ENCODE data around the gene PKIB.
"Not testable (repeated sequence)": the region's sequence is repeated elsewhere in the genome, so short reads cannot be mapped to it uniquely, and the experiment has no call there.

The PKIB gene, protein sequence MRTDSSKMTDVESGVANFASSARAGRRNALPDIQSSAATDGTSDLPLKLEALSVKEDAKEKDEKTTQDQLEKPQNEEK

DNA sequence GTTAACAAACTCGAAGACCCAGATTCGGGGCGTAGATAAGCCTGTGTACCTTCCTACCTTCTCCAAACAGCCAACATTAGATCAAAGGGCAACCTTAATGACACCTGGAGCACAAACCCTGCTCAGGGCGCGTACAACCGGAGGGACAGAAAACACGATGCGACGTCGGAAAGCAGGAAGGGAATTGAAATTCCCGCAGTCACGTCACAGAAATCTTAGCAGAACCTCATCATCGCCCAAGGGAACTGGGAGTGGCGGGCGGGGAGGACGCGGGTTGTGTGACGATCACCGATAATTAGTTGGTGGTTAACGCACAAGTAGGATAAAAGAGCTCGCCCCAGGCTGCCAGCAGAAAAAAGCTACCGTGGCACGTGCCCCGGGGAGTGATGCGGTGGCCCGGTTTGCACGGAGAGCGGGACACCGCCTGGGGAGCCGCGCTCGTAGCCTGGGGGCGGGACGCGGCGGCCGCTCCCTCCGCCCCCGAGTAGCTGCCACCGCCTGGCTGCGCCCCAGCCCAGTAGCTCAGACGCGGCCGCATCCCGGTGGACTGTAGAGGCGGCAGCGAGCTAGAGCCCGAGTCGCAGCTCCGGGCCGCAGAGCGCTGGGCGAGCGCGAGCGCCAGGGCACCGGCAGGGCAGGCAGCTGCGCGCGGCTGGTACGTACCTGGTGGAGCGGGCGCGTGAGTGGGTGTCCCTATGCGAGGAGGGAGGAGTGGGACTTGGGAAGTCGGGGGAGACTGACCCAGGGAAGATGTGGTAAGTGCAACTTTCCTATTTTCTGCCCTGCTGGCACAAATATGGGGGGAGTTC is at the start of gene PKIB:
TSS of gene PKIB (plus strand) at position 525 of the 809 bp plus-strand sequence. CDS start 107,390 bp downstream, outside the sequence.
- DNase-seq (ENCODE audit: low read depth): peak; percentile 62

DNA sequence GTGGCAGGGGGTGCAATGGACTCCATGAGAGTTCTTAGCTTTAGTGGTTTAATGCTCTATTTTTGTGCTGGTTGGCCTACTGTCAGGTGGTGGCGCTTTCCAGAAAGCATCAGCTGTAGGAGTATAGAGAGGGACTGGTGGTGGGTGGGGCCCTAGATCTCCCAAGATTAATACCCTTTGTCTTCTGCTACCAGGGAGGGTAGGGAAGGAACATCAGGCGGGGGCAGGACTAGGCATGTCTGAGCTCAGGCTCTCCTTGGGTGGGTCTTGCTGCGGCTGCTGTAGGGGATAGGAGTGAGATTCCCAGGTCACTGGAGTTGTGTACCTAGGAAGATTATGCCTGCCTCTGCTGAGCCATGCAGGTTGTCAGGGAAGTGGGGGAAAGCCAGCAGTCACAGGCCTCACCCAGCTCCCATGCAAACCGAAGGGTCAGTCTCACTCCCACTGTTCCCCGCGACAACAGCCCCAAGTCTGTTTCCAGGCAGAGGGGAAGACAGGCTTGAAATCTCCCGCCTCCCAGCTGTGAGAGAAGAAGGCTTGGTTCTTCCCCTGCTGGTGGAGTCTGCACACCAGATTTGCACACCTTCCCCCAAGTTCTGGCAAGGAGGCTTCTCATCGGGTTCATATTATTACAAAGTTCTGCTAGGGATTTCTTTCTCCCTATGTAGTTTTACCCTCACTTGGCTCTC is 46.7 kb upstream of the PKIB start:
- DNase-seq (ENCODE audit: low read depth): no peak

DNA sequence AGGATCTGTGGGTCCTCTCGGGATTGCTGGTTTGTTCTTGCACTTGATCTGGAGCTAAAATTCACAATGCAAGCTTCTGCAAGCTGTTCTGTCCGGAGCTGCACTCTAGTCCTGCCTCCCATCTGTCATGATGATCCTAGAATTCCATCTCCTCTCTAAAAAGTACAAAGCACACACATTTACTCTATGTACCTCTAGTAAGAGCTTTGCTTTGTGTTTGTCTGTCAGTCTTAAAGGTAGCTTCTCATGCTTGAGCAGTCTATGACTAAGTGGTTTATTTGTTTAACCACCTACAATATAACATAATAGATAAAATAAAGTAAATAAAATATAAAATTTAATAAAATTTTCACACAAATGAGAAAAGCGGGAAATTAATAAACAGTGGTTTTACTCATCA is 46.0 kb upstream of the PKIB start:
- DNase-seq (ENCODE audit: low read depth): no peak

DNA sequence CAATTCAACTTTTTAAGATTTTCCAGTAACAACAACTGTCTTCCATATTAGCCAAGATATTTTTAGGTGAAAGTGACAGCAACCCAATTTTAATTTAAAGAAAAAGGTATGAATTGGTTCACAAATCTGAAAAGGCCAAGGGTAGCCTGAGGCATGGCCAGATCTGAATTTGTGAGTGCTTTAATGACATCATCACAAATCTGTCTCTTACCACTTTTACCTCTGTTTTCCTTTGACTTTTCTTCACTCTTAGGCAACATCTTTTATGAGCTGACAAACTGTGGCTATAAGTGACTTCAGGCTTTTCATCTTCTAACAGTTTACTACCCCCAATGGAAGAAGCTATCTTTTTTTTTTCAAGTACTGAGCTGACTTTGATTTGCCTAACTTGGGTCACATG is 44.5 kb upstream of the PKIB start:
- DNase-seq (ENCODE audit: low read depth): no peak

DNA sequence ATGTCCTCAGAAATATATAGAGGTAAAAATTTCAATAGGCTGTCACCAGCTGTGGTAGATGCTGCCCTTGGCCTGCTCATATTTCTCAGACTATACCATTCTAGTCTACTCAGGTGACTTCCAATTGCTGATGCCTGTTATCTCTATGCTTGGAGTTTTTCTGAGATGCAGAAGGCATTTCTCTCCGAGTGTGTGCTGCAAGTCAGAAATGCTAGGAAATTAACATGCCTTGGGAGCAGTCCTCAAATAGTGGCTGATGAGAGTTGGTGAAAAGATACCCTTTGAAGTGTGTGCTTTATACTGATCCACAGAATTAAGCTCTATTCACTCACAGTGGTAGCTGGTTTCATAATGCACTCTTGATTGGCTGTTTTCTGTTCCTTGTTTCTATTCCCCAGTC is 43.2 kb upstream of the PKIB start:
- DNase-seq (ENCODE audit: low read depth): no peak

DNA sequence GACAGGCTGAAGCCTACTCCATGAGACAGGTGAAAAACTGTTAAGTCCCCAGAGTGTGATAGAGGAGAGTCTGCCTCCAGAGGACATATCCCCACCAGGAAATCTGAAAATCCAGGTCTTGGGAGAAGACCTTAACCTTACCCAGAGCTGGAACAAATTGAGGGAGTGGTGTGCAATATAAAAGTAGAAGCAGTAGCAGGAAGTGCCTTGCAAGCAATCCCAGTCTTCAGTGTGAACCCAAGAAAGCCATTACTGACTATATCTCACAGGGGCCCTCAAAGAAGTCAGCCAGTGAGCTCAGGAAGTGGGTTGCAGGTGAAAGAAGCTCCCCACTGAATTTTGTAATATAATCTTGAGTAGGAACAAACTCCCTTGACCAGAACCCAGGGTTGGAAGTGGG is 41.9 kb upstream of the PKIB start:
- DNase-seq (ENCODE audit: low read depth): no peak

DNA sequence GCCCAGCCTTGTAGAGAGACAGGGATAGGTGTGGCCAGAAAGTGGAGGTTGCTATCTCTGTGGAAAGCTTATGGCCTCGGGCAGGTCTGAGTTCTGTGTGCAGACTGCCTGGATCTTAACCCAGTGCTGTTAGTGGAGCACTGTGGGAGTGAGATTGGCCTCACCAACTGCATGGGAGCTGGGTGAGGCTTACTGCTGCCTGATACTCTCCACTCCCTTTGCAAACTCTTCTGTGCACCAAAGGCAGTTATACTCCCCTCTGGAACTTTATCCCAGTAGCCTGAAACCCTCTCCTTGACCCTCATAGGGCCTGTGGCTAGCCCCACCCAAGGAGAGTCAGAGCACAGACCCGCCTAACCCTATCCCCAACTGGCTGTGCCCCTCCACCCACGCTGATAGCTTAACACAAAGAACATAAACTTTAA is 41.4 kb upstream of the PKIB start:
- DNase-seq (ENCODE audit: low read depth): no peak

DNA sequence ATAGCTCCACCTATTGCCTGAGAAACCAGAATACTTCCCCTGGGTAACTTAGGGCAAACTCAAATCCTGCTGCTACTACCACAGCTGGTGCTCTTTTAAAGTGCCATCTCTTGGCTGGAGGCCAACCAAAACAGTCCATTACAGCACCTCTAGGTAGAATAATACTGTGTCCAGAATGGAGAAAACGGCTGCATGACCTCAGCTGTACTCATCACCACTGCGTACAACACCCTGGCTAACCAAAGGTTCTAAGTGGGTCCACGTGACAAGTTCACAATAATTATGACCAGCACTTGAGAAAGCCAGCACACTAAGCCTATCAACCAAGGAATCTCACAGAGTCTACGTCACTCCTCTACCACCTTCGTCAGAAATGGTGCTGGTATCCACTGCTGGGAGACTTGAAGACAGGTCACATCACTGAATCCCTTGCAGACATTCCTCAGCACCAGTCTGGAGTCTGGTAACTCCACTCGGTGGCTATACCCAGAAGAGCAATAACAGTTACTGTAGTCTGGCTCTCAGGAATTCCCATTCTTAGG is 40.9 kb upstream of the PKIB start:
- DNase-seq (ENCODE audit: low read depth): no peak

DNA sequence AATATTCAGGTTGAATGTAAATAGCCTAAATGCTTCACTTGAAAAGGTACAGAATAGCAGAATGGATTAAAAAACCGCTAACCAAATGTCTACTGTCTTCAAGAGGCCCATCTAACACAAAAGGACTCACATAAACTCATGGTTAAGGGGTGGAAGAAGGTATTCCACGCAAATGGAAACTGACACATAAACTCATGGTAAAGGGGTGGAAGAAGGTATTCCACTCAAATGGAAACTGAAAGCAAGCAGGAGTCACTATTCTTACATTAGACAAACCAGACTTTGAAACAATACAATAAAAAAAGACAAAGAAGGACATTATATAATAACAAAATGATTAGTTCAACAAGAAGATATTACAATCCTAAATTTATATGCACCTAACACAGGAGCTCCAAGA is 38.3 kb upstream of the PKIB start:
- DNase-seq (ENCODE audit: low read depth): no peak

DNA sequence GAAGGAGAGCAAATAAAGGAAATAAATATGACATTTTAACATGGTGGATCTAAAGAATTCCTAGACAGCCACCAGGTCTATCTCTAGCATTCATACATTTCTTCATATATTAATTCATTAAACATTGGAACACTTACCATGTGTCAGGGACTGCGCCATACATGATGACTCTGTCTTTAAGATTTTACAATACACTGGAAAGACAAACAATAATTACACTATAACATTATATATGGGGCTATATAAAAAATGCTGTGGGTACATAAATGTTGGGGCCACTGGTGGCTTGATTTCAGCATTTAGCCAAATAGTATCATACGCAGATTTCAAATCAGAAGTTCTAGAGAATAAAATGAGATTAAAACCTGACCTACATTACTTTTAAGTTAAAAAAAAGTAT is 33.3 kb upstream of the PKIB start:
- DNase-seq (ENCODE audit: low read depth): no peak

DNA sequence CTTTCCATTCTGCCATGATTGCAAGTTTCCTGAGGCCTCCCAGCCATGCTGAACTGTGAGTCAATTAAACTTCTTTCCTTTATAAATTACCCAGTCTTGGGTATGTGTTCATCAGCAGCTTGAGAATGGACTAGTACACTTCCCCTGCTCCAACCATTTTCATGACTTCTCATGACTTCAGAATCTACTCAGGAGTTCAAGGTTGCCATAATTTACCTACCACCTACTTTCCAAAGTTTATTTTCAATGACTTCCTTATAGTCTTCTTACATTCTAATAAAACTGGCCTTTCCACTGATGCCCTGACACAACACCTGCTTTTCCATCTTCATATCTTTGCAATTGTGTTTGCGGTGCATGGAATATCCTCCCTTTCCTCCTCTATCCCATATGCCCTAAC is 31.2 kb upstream of the PKIB start:
- no peak for DNase-seq (ENCODE audit: low read depth)

DNA sequence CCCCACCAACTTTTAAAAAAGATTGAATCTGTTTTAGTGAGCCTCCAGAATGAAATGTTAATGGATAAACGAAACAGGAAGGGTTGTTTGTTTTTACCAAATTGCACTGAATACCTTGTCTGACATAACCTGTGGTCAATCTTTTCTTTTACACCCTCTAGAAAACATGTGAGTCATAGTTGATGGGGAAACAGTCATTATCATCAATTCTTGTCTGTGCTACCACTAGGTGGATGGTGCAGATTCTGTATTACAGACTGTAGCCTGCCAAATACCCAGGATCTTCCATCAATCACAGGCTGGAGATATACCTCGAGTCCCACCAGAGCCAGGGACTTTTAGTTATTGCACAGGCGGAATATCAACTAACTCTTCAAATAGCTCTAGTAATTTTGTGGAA is 29.5 kb upstream of the PKIB start:
- DNase-seq (ENCODE audit: low read depth): peak; percentile 9

DNA sequence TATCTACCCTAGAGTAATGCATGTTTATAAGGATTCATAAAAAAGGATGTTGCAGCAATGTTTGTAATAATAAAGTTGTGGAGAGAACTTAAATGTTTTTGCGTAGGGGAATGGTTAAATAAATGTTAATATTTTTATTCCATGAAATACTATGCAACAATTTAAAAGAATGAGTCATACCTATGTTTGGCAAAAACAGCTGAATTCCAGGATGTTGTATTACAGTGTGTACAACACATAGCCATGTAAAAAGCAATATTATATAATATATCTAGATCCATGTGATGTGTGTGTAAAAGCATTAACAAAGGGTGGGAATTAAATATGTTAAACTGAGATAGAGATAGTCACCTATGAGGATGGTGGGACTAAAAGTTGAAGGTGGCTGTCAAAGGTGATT is 21.1 kb upstream of the PKIB start:
- peak; percentile 9 for DNase-seq (ENCODE audit: low read depth)

DNA sequence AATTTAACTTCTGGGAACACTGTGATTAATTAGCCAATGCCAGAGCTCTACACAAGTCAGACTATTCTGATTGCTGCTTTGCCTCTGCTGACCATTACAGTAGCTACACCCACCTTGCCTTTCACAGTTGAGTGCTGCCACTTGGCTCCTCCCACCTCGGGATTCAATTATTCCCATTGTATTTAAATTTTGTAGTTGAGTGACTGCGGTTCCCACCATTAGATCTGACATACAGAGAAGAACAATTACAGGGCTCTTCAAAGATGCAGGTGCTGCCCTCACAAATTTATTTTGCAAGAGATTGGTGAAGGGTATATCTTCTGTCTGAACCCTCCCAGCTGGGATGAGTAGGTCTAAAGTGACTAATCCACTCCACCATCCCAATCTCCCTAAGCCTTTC is 11.9 kb upstream of the PKIB start:
- not testable (repeated sequence) for DNase-seq (ENCODE audit: low read depth)

DNA sequence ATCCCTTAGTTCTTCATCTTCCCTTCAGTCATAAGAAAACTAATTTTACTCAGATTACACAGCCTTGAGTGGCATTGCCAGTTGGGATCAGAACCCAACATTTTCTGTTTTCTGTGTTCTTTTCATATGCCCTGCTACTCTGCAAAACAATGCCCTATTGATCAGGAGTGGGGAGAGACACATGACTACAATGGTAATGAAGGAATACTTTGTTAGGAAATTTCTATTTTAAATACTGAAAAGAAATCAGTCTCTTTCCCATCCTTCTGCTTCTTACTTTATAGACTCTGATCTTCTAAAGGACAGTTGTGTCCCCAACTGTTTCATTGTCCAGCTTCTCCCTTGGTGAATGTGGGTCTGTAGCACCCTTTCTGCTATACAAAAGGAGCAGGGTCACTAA is 5.5 kb upstream of the PKIB start:
- DNase-seq (ENCODE audit: low read depth): no peak

DNA sequence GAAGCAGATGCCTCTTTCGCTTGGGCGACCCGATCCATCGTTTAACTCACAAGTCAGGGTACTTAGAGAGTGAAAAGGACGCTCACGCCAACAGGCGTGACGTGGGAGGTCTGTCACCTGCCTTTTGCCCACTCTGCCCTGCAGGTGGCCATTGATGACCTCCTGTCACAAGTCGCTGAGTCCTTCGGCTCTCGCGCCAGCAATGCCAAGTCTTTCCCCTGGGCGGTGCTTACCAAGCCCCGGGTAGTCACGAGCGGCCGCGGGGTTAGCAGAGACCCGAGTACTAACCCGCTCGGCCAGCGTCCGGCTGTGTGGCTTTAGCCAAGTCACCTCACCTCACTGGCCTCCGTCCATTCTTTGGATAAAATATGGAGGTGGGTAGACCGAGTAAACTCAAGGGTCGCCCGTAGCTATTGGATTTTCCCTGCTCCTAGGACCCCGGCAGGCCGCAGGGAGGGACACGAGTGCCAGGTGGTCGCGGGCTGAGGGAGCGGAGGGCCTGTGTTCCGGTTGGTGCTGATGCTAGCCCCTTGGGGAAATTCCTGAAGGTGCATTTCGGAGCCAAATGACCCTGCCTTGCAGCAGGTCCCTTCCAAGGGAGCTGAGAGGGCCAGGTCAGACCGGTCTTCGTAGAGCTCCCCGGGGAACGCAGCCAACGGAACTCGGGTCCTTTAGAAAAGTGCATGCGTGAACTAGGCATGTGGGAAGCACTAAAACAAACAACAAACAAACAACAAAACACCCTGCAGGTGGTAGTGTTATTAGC is 668 bp downstream of the PKIB start:
- DNase-seq (ENCODE audit: low read depth): peak; percentile 3

DNA sequence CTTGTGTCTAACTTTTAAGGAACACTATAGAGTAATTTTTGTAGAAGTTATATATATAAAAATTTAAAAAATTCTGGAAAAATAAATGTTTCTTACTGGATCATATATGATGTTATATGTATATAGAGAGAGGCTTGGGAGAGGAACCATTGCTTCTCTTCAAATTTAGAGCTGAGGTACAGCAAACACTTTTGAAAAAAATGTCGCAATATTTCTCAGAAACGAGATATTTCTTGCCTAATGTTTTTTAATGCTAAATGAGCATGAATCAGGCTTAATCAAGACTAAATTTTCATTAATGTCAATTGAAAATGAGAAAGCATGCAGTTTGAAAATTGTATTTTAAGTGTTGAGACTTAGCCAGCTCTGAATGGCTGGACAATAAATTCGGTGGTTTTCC is 2.6 kb downstream of the PKIB start:
- DNase-seq (ENCODE audit: low read depth): no peak

DNA sequence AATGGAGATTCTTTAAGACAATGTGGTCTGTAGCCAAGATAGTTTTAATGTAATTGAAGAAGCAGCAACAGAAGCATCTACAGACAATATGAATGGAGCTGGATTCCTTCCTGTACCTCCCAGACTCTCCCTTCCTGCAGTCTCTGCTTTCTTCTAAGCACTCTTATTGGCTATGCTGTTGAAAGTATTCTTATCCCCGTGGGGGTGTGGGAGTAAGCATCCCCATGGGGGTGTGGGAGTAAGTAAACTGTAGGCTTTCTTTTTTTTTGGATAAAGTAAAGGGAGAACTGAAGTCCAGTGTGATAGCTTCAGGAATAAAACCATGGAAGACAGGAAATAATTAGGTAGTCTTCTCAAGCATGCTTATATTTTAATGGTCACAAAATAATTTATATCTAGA is 4.1 kb downstream of the PKIB start:
- no peak for DNase-seq (ENCODE audit: low read depth)

DNA sequence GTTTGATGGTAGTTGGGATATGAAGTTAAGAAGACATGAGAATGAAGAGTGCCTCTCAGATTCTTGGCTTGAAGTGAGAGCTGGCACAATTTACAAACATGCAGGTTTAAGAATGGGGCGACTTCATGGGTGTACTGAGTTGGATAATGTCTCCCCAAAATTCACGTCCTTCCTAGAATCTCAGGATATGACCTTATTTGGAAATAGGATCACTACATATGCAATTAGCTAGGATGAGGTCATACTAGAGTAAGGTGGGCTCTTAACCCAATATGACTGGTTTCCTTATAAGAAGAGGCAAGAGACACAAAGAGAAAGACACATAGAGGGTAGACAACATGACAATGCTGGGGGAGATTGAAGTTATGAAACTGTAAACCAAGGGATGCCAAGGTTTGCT is 5.2 kb downstream of the PKIB start:
- DNase-seq (ENCODE audit: low read depth): no peak

DNA sequence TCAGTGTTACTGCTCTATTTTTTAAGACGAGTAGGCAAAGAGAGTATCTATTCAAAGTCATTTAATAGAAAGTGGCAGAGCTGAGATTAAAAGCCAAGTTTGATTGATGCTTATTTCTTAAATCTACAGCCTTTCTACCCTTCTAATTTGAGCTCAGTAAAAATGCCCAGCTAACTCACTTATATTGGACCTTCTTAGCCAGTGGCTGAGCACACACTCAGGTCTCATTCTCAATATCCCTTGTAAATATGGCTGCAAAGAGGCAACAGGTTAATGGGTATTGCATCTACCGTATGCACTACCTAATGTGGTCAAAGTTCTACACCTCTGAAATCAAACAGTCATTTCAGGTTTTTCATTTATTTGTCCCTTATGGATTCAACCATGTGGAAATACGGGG is 6.7 kb downstream of the PKIB start:
- no peak for DNase-seq (ENCODE audit: low read depth)

DNA sequence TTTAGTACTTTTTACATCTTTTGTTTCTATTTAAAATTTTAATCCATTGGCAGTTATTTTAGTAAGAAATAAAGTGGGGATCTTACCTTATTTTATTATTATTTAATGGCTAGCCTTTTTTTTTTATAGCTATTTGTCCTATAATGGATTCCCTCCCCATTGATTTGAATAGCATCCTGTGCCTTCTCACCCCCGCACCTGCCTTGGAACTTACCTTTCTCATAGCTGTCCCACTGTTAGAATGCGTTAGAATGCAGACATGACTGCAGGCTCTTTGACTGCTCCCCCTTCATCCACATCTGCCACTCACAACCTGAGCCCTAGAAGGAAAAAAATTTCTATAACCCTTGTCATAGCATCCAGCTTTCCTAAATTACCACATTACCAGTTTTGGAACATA is 9.1 kb downstream of the PKIB start:
- DNase-seq (ENCODE audit: low read depth): no peak

DNA sequence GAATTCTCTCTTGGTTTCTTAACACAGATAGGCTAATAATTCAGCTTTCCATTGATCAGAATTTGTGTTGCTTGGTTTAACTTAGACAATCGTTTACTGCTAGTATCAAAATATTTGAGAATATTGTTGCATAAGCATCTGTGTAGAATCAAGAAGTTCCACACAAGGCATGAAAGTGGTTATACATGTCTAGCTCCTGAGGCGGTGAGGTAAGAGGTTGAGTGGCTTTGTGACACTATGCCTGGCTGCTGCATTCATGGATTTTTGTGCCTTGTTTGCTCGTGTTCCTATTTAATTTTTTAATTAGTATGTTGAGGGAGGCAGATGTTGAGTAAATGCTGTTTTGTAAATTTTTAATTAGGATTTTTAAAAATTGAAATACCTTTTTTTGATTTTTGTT is 10.2 kb downstream of the PKIB start:
- DNase-seq (ENCODE audit: low read depth): no peak

DNA sequence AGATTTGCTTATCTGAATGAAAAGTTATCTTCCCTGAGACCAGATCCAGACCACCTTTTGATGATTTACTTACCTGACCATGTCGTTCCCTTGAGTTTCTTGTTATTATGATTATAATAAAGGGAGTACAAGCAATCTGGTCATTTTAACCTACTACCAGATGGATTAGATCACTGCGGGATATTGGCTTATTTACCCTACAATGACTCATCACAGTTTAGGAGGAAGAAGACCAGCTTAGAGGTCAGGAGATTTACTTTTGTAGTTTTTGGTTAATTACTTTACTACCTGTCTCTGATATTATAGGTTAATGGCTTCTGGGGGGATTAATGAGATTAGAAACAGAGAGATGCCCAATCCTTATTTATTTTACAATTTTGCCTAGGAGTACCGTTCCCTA is 10.7 kb downstream of the PKIB start:
- DNase-seq (ENCODE audit: low read depth): peak; percentile 42
